AG10803 (cell line): ENCODE results near the gene CNOT6.

ENCODE experiments used
- DNase-seq: peaks from one replicate; pipeline ENCODE4 v3.0.0; 2010; ENCODE audit warnings: low read depth
- H3K4me3 ChIP-seq: 2 replicates; pipeline ENCODE4 v1.5.1; 2011; ENCODE audit warnings: mild to moderate bottlenecking, low read length, control low read depth
- CTCF ChIP-seq: conservative IDR thresholded peaks from 2 replicates; pipeline ENCODE4 v1.5.1; 2011; ENCODE audit warnings: mild to moderate bottlenecking, low read length, control low read depth, inconsistent platforms

The CNOT6 gene

DNA sequence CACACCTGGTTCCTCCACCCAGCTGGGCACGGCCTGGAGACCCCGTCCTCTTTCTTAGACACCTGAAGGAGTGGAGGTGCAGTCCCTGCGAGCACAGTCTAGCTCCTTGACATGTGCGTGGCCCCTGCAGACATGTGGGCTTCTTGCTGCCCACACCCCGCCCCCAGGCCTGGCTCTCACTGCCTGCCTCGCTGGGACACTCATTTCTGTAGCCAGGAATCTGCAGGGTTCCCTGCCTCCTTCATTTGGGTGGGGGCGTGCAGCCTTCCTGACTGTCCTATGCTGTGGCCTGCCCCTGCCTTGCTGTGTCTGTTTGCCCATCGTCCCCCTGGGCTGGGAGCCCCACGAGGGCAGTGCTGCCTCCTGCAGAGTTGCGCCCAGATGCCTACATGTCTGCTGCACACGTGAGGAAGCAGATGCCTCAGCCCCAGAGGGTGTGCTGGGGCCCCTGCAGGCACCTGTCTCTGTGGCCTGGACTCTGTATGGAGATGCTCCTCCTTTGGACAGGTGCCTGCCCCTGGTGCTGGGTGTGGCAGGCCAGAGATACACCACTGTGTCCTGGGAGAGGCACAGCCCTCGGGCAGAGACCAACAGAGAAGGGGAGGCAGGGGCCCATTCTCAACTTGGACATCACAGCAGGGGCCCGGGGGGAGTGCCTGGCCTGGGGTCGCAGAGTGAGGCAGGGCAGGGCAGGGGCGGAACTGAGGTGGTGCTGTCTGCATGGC, 132.6 kb downstream of the CNOT6 start:
- no peak for TF ChIP-seq CTCF
- DNase-seq: no peak
- no peak overlapping the region for H3K4me3 ChIP-seq

DNA sequence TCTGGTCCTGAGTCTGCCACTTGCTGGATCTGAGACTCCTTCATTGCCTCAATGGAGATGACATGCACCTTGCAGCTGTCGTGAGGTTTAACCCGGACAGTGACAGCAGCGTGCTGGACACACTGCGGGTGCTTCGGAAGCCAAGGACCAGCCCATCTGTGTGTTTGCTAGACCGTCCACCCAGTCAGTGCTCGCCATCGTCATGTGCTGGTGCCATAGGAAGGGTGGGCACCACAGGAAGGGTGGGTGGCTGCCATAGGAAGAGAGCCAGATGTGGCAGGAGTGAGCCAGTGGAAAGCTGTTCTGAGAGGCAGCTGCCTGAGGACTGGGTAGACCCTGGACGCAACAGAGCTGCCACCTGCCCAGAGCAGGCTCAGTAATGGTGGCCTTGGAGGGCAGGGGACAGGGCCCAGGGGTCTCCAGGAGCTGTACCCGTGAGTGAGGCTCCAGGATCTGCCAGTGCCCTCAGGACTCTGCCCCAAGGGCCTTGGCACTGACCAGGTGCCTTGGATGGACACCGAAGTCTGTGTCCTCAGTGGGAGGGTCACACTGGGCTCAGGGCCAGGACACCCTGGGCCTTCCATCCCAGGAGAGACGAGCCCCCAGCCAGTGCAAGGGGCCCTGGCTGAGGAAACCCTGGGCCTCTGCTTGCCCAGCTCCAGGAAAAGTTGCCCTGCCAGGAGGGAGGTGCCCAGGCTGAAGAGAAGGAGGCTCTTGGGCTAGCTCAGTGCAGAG, 133.4 kb downstream of the CNOT6 start:
- H3K4me3 ChIP-seq: no peak overlapping the region
- no peak for DNase-seq
- TF ChIP-seq CTCF: no peak
